Endothelial cell (in vitro differentiated cells): ENCODE measurements around the gene TENT4A. TPM values are rescaled to one million over a fixed set of nuclear protein-coding genes. Genes with fewer than 3 reads are reported as not detected.

ENCODE experiments used
- DNase-seq: peaks from one replicate; pipeline ENCODE4 v3.0.0; 2021; ENCODE audit warnings: low spot score
- H3K27ac Mint-ChIP-seq: one replicate; pipeline ENCODE4 v1.8.0; 2021; ENCODE audit warnings: mixed read lengths, inconsistent platforms; ENCODE audit not compliant: unreplicated experiment
- H3K27me3 Mint-ChIP-seq: one replicate; pipeline ENCODE4 v1.8.0; 2021; ENCODE audit warnings: mild to moderate bottlenecking, moderate library complexity, mixed read lengths, inconsistent platforms; ENCODE audit not compliant: unreplicated experiment
- H3K36me3 Mint-ChIP-seq: one replicate; pipeline ENCODE4 v1.8.0; 2021; ENCODE audit warnings: mild to moderate bottlenecking, low read depth, mixed read lengths, inconsistent platforms; ENCODE audit not compliant: unreplicated experiment
- H3K4me1 Mint-ChIP-seq: one replicate; pipeline ENCODE4 v1.8.0; 2021; ENCODE audit warnings: mild to moderate bottlenecking, mixed read lengths, inconsistent platforms; ENCODE audit not compliant: unreplicated experiment
- H3K4me3 Mint-ChIP-seq: one replicate; pipeline ENCODE4 v1.8.0; 2021; ENCODE audit warnings: mild to moderate bottlenecking, mixed read lengths, inconsistent platforms; ENCODE audit not compliant: unreplicated experiment
- H3K9me3 Mint-ChIP-seq: one replicate; pipeline ENCODE4 v1.8.0; 2021; ENCODE audit warnings: mixed read lengths, inconsistent platforms; ENCODE audit not compliant: unreplicated experiment
- total RNA-seq: library from RNA; stranded (reverse); fragmentation: NEBNext Ultra II Directional; extraction: Animal tissue kit (Norgen Biotek cat#: 25700); gene quantifications from one replicate; pipeline ENCODE4 v1.2.1, GENCODE V29; 2021; ENCODE audit not compliant: unreplicated experiment
- TF ChIP-seq, protein P1 (sequence below): fragments of 200-600 bp; sonication (generic); IDR thresholded peaks from one replicate; pipeline ENCODE4 v1.5.0; 2021; ENCODE audit warnings: antibody characterized with exemption; ENCODE audit not compliant: unreplicated experiment

Gene TENT4A
- total RNA-seq, 1 donor from 2014 or later = 24.7 TPM

DNA sequence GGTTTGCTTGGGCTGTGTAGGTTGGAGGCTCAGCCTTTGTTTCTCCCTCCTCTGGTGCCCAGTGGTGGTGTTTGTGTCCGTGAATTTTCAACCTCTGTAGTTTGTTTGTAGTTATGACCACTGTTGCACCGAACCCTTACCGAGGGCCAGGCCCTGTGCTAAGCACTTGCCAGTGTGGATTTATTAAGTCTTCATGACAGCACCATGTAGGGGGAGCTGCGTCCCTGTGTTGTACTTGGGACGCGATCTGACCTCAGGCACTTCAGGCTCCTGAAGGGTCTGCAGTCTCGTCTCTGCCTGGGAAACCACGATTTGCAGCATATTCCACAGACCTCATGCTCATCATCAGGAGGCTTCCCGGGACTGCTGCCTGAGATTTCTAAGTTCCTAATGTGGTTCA, 12.8 kb downstream of the TENT4A start:
- Mint-ChIP-seq H3K9me3 (no peaks in the 10 kb centered on the region), H3K4me3 (no peak overlapping the region), H3K4me1 (peaks cover 14% of the 10 kb centered on the region), H3K27me3 (peaks cover 5% of the 10 kb centered on the region), H3K27ac (no peak overlapping the region), H3K36me3 (peaks cover 24% of the 10 kb centered on the region)
- TF ChIP-seq, protein P1, sequence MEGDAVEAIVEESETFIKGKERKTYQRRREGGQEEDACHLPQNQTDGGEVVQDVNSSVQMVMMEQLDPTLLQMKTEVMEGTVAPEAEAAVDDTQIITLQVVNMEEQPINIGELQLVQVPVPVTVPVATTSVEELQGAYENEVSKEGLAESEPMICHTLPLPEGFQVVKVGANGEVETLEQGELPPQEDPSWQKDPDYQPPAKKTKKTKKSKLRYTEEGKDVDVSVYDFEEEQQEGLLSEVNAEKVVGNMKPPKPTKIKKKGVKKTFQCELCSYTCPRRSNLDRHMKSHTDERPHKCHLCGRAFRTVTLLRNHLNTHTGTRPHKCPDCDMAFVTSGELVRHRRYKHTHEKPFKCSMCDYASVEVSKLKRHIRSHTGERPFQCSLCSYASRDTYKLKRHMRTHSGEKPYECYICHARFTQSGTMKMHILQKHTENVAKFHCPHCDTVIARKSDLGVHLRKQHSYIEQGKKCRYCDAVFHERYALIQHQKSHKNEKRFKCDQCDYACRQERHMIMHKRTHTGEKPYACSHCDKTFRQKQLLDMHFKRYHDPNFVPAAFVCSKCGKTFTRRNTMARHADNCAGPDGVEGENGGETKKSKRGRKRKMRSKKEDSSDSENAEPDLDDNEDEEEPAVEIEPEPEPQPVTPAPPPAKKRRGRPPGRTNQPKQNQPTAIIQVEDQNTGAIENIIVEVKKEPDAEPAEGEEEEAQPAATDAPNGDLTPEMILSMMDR = no peak
- DNase-seq = no peak

DNA sequence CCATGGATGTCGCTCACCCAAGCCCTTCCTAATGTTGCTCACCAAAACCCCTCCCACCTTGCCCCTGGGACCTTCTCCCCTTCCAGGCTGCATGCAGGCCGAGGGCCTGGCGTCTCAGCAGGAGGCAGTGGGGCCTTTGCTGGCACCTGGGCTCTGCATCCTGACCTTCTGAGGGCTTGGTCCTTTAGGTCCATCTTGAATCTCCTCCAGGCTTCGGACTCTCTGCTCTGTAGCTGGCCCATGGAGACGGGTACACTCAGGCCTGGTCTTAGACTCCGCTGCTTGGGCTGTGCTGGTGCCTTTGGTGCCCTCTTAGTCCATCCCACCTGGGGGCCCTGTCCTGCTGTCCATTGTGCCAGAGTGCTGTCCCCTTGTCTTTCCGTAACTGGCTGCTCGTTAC, 14.0 kb downstream of the TENT4A start:
- peaks cover 24% of the 10 kb centered on the region for H3K36me3 Mint-ChIP-seq
- TF ChIP-seq, protein P1 = no peak
- H3K4me3 Mint-ChIP-seq = no peak overlapping the region
- DNase-seq = no peak
- H3K4me1 Mint-ChIP-seq = peaks cover 18% of the 10 kb centered on the region
- H3K27me3 Mint-ChIP-seq = peaks cover 5% of the 10 kb centered on the region
- no peak overlapping the region for H3K27ac Mint-ChIP-seq
- H3K9me3 Mint-ChIP-seq = no peaks in the 10 kb centered on the region

DNA sequence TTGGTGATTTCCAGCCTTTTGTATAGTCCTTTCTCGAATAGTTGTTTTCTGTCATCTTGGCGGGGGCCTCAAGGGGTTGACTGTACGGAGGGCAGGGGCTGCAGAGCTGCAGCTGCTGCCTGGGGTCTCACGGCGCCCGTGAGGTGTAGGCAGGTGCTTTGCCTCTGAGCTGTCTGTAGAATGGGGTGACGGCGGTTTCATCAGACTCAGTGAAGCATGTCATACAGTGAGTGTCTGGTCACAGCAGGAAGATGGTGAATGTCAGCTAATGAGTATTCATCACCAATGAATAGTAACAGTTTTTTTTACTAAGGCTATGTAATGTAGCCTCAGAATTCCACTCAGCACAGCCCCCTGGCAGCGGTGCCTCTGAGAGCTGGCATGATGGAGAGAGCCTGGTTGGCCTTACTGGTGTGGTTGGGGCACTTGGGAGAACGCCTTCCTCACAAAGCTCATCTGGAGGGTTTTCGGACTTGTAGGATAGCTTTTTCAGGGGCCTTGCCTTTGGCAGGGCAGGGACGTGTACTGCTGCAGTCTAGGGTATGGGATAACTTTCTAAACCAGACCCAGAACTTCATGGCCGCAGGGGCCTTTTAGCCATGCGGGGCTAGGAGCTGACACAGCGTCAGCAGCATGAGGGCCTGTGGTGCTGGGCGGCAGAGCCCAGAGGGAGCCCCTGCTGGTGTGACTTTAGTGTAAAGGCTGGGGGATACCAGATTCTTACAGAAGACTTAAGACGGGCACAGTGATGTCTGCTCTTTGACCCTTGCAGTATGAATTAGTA, 15.0 kb downstream of the TENT4A start:
- Mint-ChIP-seq H3K9me3 (no peaks in the 10 kb centered on the region), H3K36me3 (peaks cover 24% of the 10 kb centered on the region), H3K4me3 (no peak overlapping the region), H3K27me3 (peaks cover 5% of the 10 kb centered on the region), H3K4me1 (peaks cover 24% of the 10 kb centered on the region), H3K27ac (peak overlapping the region; percentile 64)
- no peak for DNase-seq
- TF ChIP-seq, protein P1 = no peak

DNA sequence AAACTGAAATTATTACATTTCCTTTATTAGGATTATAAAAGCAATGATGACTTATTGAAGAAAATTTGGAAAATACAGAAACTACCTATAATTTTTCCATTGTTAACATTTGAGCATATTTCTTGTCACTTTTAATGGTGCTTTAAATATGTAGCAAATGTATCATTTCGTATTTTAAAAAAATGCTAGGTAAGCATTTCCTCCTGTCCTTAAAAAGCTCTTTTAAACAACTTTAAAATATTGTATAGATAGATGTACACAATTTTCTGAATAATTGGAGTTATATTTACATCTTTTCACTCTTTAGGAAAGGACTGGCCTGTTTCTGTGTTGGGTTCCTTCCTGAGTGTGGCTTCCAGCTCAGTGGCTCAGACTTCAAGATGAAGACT, 15.6 kb downstream of the TENT4A start:
- Mint-ChIP-seq H3K36me3 (peaks cover 18% of the 10 kb centered on the region), H3K9me3 (no peaks in the 10 kb centered on the region), H3K27me3 (peaks cover 3% of the 10 kb centered on the region), H3K27ac (no peak overlapping the region), H3K4me1 (peaks cover 26% of the 10 kb centered on the region), H3K4me3 (no peak overlapping the region)
- no peak for DNase-seq
- TF ChIP-seq, protein P1 = no peak
